ENCODE measurements around the gene ZMYM2. TPM values are rescaled to one million over a fixed set of nuclear protein-coding genes. Genes with fewer than 3 reads are reported as not detected.

Gene ZMYM2
- total and polyA plus RNA-seq, 2 experiments from 2014 or later = 87.9 to 159 TPM

GRCh38 chr13:20101467-20102316 is 143.2 kb downstream of the ZMYM2 start:
- Histone ChIP-seq H3F3A (replicated peaks; ENCODE audit: low read depth) (no peaks in the 10 kb centered on the region), H3K36me3 (ENCODE audit: insufficient read depth) (no peaks in the 10 kb centered on the region), H3K4me2 (no peak overlapping the region), H3K79me2 (replicated peaks; ENCODE audit: insufficient read depth) (no peaks in the 10 kb centered on the region), H3K27ac (ENCODE audit: low read depth) (no peak overlapping the region), H3K9me2 (ENCODE audit: insufficient read depth) (no peaks in the 10 kb centered on the region), H3K27me3 (ENCODE audit: insufficient read depth) (no peaks in the 10 kb centered on the region), H2AFZ (peak overlapping the region; percentile 65; the same call in 1 of the 2 replicates), H4K20me1 (replicated peaks; ENCODE audit: insufficient read depth) (no peaks in the 10 kb centered on the region), H3K4me1 (ENCODE audit: insufficient read depth) (peaks cover 18% of the 10 kb centered on the region), H3K4me3 (no peak overlapping the region)
- no peak overlapping the region for H3K27ac Mint-ChIP-seq
- no peak overlapping the region for H3K4me3 Mint-ChIP-seq
- ATAC-seq (peak; percentile 31), DNase-seq (ENCODE audit: low spot score) (no peak)
- peaks cover 32% of the 10 kb centered on the region for H3K4me1 Mint-ChIP-seq
- no peaks in the 10 kb centered on the region for H3K9me3 Mint-ChIP-seq
- TF ChIP-seq POLR2AphosphoS5 (IDR thresholded peaks at IDR 0.05; ENCODE audit: low read depth) = no peak
- TF ChIP-seq ETS1 (IDR thresholded peaks at IDR 0.05) = no peak
- no peak for TF ChIP-seq NANOG (IDR thresholded peaks at IDR 0.05; ENCODE audit: borderline replicate concordance)
- TF ChIP-seq EZH2phosphoT487 (IDR thresholded peaks at IDR 0.05; ENCODE audit: unreplicated experiment) = no peak
- TF ChIP-seq ZNF462 (CRISPR knock-in tag; IDR thresholded peaks at IDR 0.05) = no peak
- TF ChIP-seq CREB1 (CRISPR knock-in tag; IDR thresholded peaks at IDR 0.05; ENCODE audit: low read depth) = no peak
- no peak for TF ChIP-seq EZH2 (IDR thresholded peaks at IDR 0.05; ENCODE audit: low read depth, unreplicated experiment)
- TF ChIP-seq CTCF (conservative IDR thresholded peaks at IDR 0.05; ENCODE audit: low read depth in 2 of 2) = no peak
- TF ChIP-seq STAT1 (IDR thresholded peaks at IDR 0.05; ENCODE audit: unreplicated experiment) = no peak
- TF ChIP-seq REST (IDR thresholded peaks at IDR 0.05; ENCODE audit: unreplicated experiment) = no peak
- no peak for TF ChIP-seq JUNB (IDR thresholded peaks at IDR 0.05; ENCODE audit: unreplicated experiment)
- no peak for TF ChIP-seq ZNF114 (CRISPR knock-in tag; IDR thresholded peaks at IDR 0.05)
- TF ChIP-seq ZNF331 (CRISPR knock-in tag; IDR thresholded peaks at IDR 0.05; ENCODE audit: low read depth) = no peak
- no peaks in the 10 kb centered on the region for H3K36me3 Mint-ChIP-seq (ENCODE audit: low read depth)
- peaks cover 6% of the 10 kb centered on the region for H3K27me3 Mint-ChIP-seq (ENCODE audit: insufficient read depth, low read depth, poor library complexity)

All from GM23338 (cell line).